Measurements from ENCODE around the gene SVIL. TPM values are rescaled to one million over a fixed set of nuclear protein-coding genes. Genes with fewer than 3 reads are reported as not detected.
"Not testable (repeated sequence)": the region's sequence is repeated elsewhere in the genome, so short reads cannot be mapped to it uniquely, and the experiment has no call there.

SVIL gene
- total RNA-seq, 1 donor from 2014 or later: 25.1 TPM

- H3K27me3 Mint-ChIP-seq (ENCODE audit: insufficient read depth, low read depth): peaks cover 2% of the 10 kb centered on the region
- H3K4me3 ChIP-seq: no peak overlapping the region
- H3K9ac ChIP-seq: no peak overlapping the region
- H3K36me3 ChIP-seq: no peaks in the 10 kb centered on the region
- no peak overlapping the region for H3K4me2 ChIP-seq
- H3K27me3 ChIP-seq: no peaks in the 10 kb centered on the region
- no peaks in the 10 kb centered on the region for H3K9me3 Mint-ChIP-seq
- H3K4me3 Mint-ChIP-seq: no peak overlapping the region
- peaks cover 2% of the 10 kb centered on the region for H3K4me1 ChIP-seq
- peaks cover 22% of the 10 kb centered on the region for H3K79me2 ChIP-seq (ENCODE audit: low read depth)
- no peaks in the 10 kb centered on the region for H3K9me3 ChIP-seq (ENCODE audit: low read depth)
- peaks cover 4% of the 10 kb centered on the region for H3K36me3 Mint-ChIP-seq
- TF ChIP-seq EZH2 (IDR thresholded peaks at IDR 0.05) (no peak), CTCF (IDR thresholded peaks at IDR 0.05) (no peak), EZH2phosphoT487 (IDR thresholded peaks at IDR 0.05) (no peak)
- H3K27ac Mint-ChIP-seq: no peak overlapping the region
- DNase-seq (ENCODE audit: low spot score): no peak
- no peaks in the 10 kb centered on the region for H3F3A ChIP-seq (ENCODE audit: low read depth)
- no peak overlapping the region for H2AFZ ChIP-seq (replicated peaks)
- peaks cover 2% of the 10 kb centered on the region for H3K4me1 Mint-ChIP-seq
- H3K27ac ChIP-seq: no peak overlapping the region
- peaks cover 10% of the 10 kb centered on the region for H4K20me1 ChIP-seq (ENCODE audit: low read depth)
These were observed 6.5 kb downstream of the SVIL start for GRCh38 chr10:29628311-29628710.

DNA sequence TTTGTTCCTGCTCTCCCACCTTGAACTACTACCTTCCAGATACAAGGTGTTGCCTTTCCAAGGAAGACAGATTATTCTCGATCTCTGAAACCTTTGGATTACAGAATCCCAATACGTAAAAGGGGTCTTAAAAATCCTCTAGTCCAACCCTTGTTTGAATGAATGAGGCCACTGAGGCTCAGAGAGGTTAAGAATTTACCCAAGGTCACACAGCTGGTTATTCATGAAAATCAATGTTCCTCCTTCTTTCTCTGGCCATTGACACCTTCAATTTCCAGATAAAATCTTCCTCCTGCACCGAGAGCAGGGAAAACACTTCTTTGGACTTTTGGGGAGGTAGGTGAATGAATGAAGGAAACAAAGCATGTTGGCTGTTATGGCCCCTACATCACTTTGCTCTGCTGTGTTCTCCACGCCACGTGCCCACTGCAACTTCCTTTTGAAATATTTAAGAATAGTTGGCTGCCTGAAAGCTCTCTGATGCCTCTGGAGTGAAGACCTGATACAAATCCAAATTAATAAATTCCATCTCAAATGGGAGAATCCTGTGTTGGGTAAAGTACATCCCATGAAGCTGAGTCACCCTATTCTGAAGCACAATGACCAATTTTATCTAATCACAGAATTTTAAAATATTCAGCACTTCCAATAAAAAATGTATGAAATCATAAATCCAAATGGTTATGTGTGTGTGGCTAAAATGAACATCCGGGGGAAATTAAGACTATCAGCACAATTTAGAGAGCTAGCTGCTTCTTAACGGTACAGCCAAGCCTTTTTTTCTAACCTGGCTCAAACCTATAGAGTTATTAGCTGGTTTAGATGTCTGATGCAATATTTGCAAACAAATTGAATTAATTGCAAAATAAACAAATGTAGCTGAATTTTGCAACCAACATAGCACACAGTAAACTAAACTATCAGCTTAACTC, 7.3 kb downstream of the SVIL start:
- Mint-ChIP-seq H3K27ac (no peak overlapping the region), H3K4me3 (no peak overlapping the region), H3K27me3 (ENCODE audit: insufficient read depth, low read depth) (peaks cover 2% of the 10 kb centered on the region), H3K4me1 (peaks cover 10% of the 10 kb centered on the region), H3K9me3 (peaks cover under 1% of the 10 kb centered on the region), H3K36me3 (peaks cover 5% of the 10 kb centered on the region)
- Histone ChIP-seq H2AFZ (replicated peaks) (no peak overlapping the region), H3K4me2 (no peak overlapping the region), H4K20me1 (ENCODE audit: low read depth) (peaks cover 18% of the 10 kb centered on the region), H3K79me2 (ENCODE audit: low read depth) (peaks cover 15% of the 10 kb centered on the region), H3K36me3 (no peaks in the 10 kb centered on the region), H3K4me3 (no peak overlapping the region), H3K4me1 (no peaks in the 10 kb centered on the region), H3K27ac (no peak overlapping the region), H3K27me3 (no peaks in the 10 kb centered on the region), H3K9me3 (ENCODE audit: low read depth) (no peaks in the 10 kb centered on the region), H3K9ac (no peak overlapping the region), H3F3A (ENCODE audit: low read depth) (no peaks in the 10 kb centered on the region)
- DNase-seq (ENCODE audit: low spot score): no peak
- TF ChIP-seq CTCF (IDR thresholded peaks at IDR 0.05) (no peak), EZH2 (IDR thresholded peaks at IDR 0.05) (no peak), EZH2phosphoT487 (IDR thresholded peaks at IDR 0.05) (no peak)

- not testable (repeated sequence) for H3K27me3 ChIP-seq; H2AFZ ChIP-seq (replicated peaks); H3K4me1 ChIP-seq; H3K27me3 Mint-ChIP-seq (ENCODE audit: insufficient read depth, low read depth); H3K4me3 ChIP-seq; DNase-seq (ENCODE audit: low spot score); H3K9me3 Mint-ChIP-seq; H3K9me3 ChIP-seq (ENCODE audit: low read depth); H3K9ac ChIP-seq; H3K36me3 Mint-ChIP-seq; H3K4me2 ChIP-seq; H3K4me3 Mint-ChIP-seq; H3K27ac Mint-ChIP-seq; H3F3A ChIP-seq (ENCODE audit: low read depth); H3K36me3 ChIP-seq; H3K27ac ChIP-seq
- Histone ChIP-seq H4K20me1 (ENCODE audit: low read depth) (peaks cover 43% of the 10 kb centered on the region), H3K79me2 (ENCODE audit: low read depth) (peaks cover 30% of the 10 kb centered on the region)
- H3K4me1 Mint-ChIP-seq: peaks cover 24% of the 10 kb centered on the region
These were observed 10.4 kb downstream of the SVIL start for GRCh38 chr10:29624357-29624756.

DNA sequence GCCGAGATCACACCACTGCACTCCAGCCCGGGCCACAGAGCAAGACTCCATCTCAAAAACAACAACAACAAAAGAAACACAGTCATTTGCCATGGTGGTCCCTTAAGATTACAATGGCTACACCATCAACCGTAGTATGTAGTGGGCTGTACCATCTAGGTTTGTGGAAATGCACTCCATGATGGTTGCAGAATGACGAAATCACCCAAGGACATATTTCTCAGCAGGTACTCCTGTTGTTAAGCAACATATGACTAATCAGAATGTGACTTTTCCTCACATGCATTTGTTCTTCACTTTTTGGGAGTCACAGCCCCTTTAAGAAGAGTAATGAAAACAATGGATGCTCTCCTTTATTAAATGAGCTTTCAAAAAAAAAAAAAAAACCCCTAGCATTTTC, 11.0 kb downstream of the SVIL start:
- Histone ChIP-seq H3K27ac (no peak overlapping the region), H3K27me3 (no peaks in the 10 kb centered on the region), H3K9me3 (ENCODE audit: low read depth) (no peaks in the 10 kb centered on the region), H2AFZ (replicated peaks) (no peak overlapping the region), H4K20me1 (ENCODE audit: low read depth) (peaks cover 49% of the 10 kb centered on the region), H3K79me2 (ENCODE audit: low read depth) (peaks cover 32% of the 10 kb centered on the region), H3K4me1 (peaks cover 13% of the 10 kb centered on the region), H3K4me3 (no peak overlapping the region), H3K9ac (no peak overlapping the region), H3K36me3 (no peaks in the 10 kb centered on the region), H3K4me2 (no peak overlapping the region), H3F3A (ENCODE audit: low read depth) (peaks cover 13% of the 10 kb centered on the region)
- DNase-seq (ENCODE audit: low spot score): no peak
- H3K4me3 Mint-ChIP-seq: no peak overlapping the region
- no peak overlapping the region for H3K27ac Mint-ChIP-seq
- no peaks in the 10 kb centered on the region for H3K27me3 Mint-ChIP-seq (ENCODE audit: insufficient read depth, low read depth)
- peaks cover 4% of the 10 kb centered on the region for H3K9me3 Mint-ChIP-seq
- H3K4me1 Mint-ChIP-seq: peaks cover 29% of the 10 kb centered on the region
- H3K36me3 Mint-ChIP-seq: peaks cover 6% of the 10 kb centered on the region
- TF ChIP-seq EZH2 (IDR thresholded peaks at IDR 0.05) (no peak), CTCF (IDR thresholded peaks at IDR 0.05) (no peak), EZH2phosphoT487 (IDR thresholded peaks at IDR 0.05) (no peak)
